ENCODE measurements around the gene RNF10. TPM values are rescaled to one million over a fixed set of nuclear protein-coding genes. Genes with fewer than 3 reads are reported as not detected.

The RNF10 gene
- total RNA-seq, 1 donor: 122 TPM

- Histone ChIP-seq H3K9me3 (ENCODE audit: low read depth, low read length) (no peaks in the 10 kb centered on the region), H4K20me1 (ENCODE audit: insufficient read depth, low read length) (peaks cover 78% of the 10 kb centered on the region), H3K27ac (ENCODE audit: low read depth, low read length) (no peak overlapping the region), H3K79me2 (ENCODE audit: insufficient read depth, low read length) (peaks cover 96% of the 10 kb centered on the region), H3K36me3 (ENCODE audit: insufficient read depth, low read length) (peaks cover 25% of the 10 kb centered on the region), H2AFZ (ENCODE audit: low read length) (no peak overlapping the region), H3K27me3 (ENCODE audit: insufficient read depth, low read length) (no peaks in the 10 kb centered on the region), H3K4me2 (ENCODE audit: insufficient read depth, low read length) (no peak overlapping the region), H3K4me1 (ENCODE audit: insufficient read depth, low read length) (peaks cover 24% of the 10 kb centered on the region), H3K4me3 (ENCODE audit: insufficient read depth, low read length) (no peak overlapping the region)
- TF ChIP-seq CTCF (IDR thresholded peaks at IDR 0.05; ENCODE audit: extremely low read depth, low read depth, low read length): no peak
- no peak for DNase-seq (ENCODE audit: insufficient read length, low spot score, missing footprints)
These were observed 10.5 kb downstream of the RNF10 start for GRCh38 chr12:120544691-120545090.

- peaks cover 95% of the 10 kb centered on the region for H3K79me2 ChIP-seq (ENCODE audit: insufficient read depth, low read length)
- H3K9me3 ChIP-seq (ENCODE audit: low read depth, low read length): no peaks in the 10 kb centered on the region
- H3K27me3 ChIP-seq (ENCODE audit: insufficient read depth, low read length): no peaks in the 10 kb centered on the region
- TF ChIP-seq CTCF (IDR thresholded peaks at IDR 0.05; ENCODE audit: extremely low read depth, low read depth, low read length): no peak
- peaks cover 25% of the 10 kb centered on the region for H3K36me3 ChIP-seq (ENCODE audit: insufficient read depth, low read length)
- no peak overlapping the region for H3K4me2 ChIP-seq (ENCODE audit: insufficient read depth, low read length)
- no peak overlapping the region for H2AFZ ChIP-seq (ENCODE audit: low read length)
- no peak overlapping the region for H3K4me3 ChIP-seq (ENCODE audit: insufficient read depth, low read length)
- peaks cover 17% of the 10 kb centered on the region for H3K4me1 ChIP-seq (ENCODE audit: insufficient read depth, low read length)
- H3K27ac ChIP-seq (ENCODE audit: low read depth, low read length): no peak overlapping the region
- no peak for DNase-seq (ENCODE audit: insufficient read length, low spot score, missing footprints)
- H4K20me1 ChIP-seq (ENCODE audit: insufficient read depth, low read length): peaks cover 73% of the 10 kb centered on the region
These were observed 11.9 kb downstream of the RNF10 start for GRCh38 chr12:120546050-120546386.

- no peaks in the 10 kb centered on the region for H3K27me3 ChIP-seq (ENCODE audit: insufficient read depth, low read length)
- no peak overlapping the region for H3K4me2 ChIP-seq (ENCODE audit: insufficient read depth, low read length)
- H3K4me1 ChIP-seq (ENCODE audit: insufficient read depth, low read length): peaks cover 6% of the 10 kb centered on the region
- H3K79me2 ChIP-seq (ENCODE audit: insufficient read depth, low read length): peaks cover 44% of the 10 kb centered on the region
- H3K36me3 ChIP-seq (ENCODE audit: insufficient read depth, low read length): peaks cover 45% of the 10 kb centered on the region
- no peak overlapping the region for H2AFZ ChIP-seq (ENCODE audit: low read length)
- no peaks in the 10 kb centered on the region for H3K9me3 ChIP-seq (ENCODE audit: low read depth, low read length)
- H3K27ac ChIP-seq (ENCODE audit: low read depth, low read length): no peak overlapping the region
- H4K20me1 ChIP-seq (ENCODE audit: insufficient read depth, low read length): peaks cover 28% of the 10 kb centered on the region
- DNase-seq (ENCODE audit: insufficient read length, low spot score, missing footprints): no peak
- H3K4me3 ChIP-seq (ENCODE audit: insufficient read depth, low read length): no peak overlapping the region
- no peak for TF ChIP-seq CTCF (IDR thresholded peaks at IDR 0.05; ENCODE audit: extremely low read depth, low read depth, low read length)
These were observed 20.5 kb downstream of the RNF10 start for GRCh38 chr12:120554678-120555077.

GRCh38 chr12:120557589-120557988 lies 23.4 kb downstream of the RNF10 start:
- H3K9me3 ChIP-seq (ENCODE audit: low read depth, low read length): no peaks in the 10 kb centered on the region
- no peak overlapping the region for H3K27ac ChIP-seq (ENCODE audit: low read depth, low read length)
- DNase-seq (ENCODE audit: insufficient read length, low spot score, missing footprints): no peak
- H3K4me3 ChIP-seq (ENCODE audit: insufficient read depth, low read length): no peak overlapping the region
- TF ChIP-seq CTCF (IDR thresholded peaks at IDR 0.05; ENCODE audit: extremely low read depth, low read depth, low read length): no peak
- no peak overlapping the region for H3K4me2 ChIP-seq (ENCODE audit: insufficient read depth, low read length)
- no peaks in the 10 kb centered on the region for H3K27me3 ChIP-seq (ENCODE audit: insufficient read depth, low read length)
- H3K4me1 ChIP-seq (ENCODE audit: insufficient read depth, low read length): no peaks in the 10 kb centered on the region
- peaks cover 11% of the 10 kb centered on the region for H4K20me1 ChIP-seq (ENCODE audit: insufficient read depth, low read length)
- no peak overlapping the region for H2AFZ ChIP-seq (ENCODE audit: low read length)
- H3K79me2 ChIP-seq (ENCODE audit: insufficient read depth, low read length): peaks cover 26% of the 10 kb centered on the region
- peaks cover 57% of the 10 kb centered on the region for H3K36me3 ChIP-seq (ENCODE audit: insufficient read depth, low read length)
